ENCODE data around the gene FLG.

GRCh38 chr1:152349611-152350010 is 24.6 kb upstream of the FLG start:
- TF ChIP-seq, protein P1, sequence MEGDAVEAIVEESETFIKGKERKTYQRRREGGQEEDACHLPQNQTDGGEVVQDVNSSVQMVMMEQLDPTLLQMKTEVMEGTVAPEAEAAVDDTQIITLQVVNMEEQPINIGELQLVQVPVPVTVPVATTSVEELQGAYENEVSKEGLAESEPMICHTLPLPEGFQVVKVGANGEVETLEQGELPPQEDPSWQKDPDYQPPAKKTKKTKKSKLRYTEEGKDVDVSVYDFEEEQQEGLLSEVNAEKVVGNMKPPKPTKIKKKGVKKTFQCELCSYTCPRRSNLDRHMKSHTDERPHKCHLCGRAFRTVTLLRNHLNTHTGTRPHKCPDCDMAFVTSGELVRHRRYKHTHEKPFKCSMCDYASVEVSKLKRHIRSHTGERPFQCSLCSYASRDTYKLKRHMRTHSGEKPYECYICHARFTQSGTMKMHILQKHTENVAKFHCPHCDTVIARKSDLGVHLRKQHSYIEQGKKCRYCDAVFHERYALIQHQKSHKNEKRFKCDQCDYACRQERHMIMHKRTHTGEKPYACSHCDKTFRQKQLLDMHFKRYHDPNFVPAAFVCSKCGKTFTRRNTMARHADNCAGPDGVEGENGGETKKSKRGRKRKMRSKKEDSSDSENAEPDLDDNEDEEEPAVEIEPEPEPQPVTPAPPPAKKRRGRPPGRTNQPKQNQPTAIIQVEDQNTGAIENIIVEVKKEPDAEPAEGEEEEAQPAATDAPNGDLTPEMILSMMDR (IDR thresholded peaks at IDR 0.05; ENCODE audit: poor library complexity, severe bottlenecking): no peak
- TF ChIP-seq EP300 (conservative IDR thresholded peaks at IDR 0.05; ENCODE audit: poor library complexity, severe bottlenecking) (no peak), MXI1 (conservative IDR thresholded peaks at IDR 0.05; ENCODE audit: poor library complexity, severe bottlenecking) (no peak), RAD21 (conservative IDR thresholded peaks at IDR 0.05) (no peak), TAF1 (IDR thresholded peaks at IDR 0.05; ENCODE audit: low read depth) (no peak)
